HCT116 (cell line): ENCODE measurements around the gene CHST9.

Experiments
- CTCF ChIP-seq, 3 experiments: fragments of 200-600 bp in 1 of 3; sonication (generic) in 1 of 3; IDR thresholded peaks in 2 of 3; conservative IDR thresholded peaks in 1 of 3; 2 replicates each; pipeline ENCODE4 v1.5.1; 2012 to 2017; ENCODE audit warnings: low read depth in 2 of 3, low read length in 2 of 3, antibody characterized with exemption in 1 of 3, borderline replicate concordance in 1 of 3, control low read depth in 1 of 3, mild to moderate bottlenecking in 1 of 3, mixed read lengths in 1 of 3, mixed run types in 1 of 3, moderate library complexity in 1 of 3; ENCODE audit not compliant: insufficient read depth in 1 of 3
- EGR1 ChIP-seq: IDR thresholded peaks from 2 replicates; pipeline ENCODE4 v1.6.1; 2012; ENCODE audit warnings: low read depth
- ELF1 ChIP-seq: IDR thresholded peaks from 2 replicates; pipeline ENCODE4 v1.6.1; 2012; ENCODE audit warnings: low read depth, borderline replicate concordance
- POLR2A ChIP-seq: IDR thresholded peaks from 2 replicates; pipeline ENCODE4 v1.7.0; 2011; ENCODE audit warnings: borderline replicate concordance; ENCODE audit not compliant: insufficient read depth, insufficient read length; ENCODE audit errors: extremely low read depth
- POLR2AphosphoS5 ChIP-seq: IDR thresholded peaks from 2 replicates; pipeline ENCODE4 v1.6.1; 2011; ENCODE audit warnings: mild to moderate bottlenecking, low read depth, low read length, moderate library complexity
- SIN3A ChIP-seq: IDR thresholded peaks from 2 replicates; pipeline ENCODE4 v1.6.1; 2012; ENCODE audit warnings: low read depth

- no peak for TF ChIP-seq EGR1
- no peak for TF ChIP-seq POLR2A
- no peak for TF ChIP-seq SIN3A
- no peak for TF ChIP-seq CTCF (IDR thresholded peaks at IDR 0.05 in 2 of 3, conservative IDR thresholded peaks at IDR 0.05 in 1 of 3; ENCODE audit: borderline replicate concordance in 1 of 3, insufficient read depth in 1 of 3, low read depth in 2 of 3, low read length in 2 of 3)
- TF ChIP-seq ELF1: no peak
- no peak for TF ChIP-seq POLR2AphosphoS5
These were observed 219.9 kb downstream of the CHST9 start for GRCh38 chr18:26965206-26965605.
